Astrocyte of the spinal cord (primary cell): Measurements from ENCODE around the gene SIRT4.

Source experiments
- DNase-seq: peaks from one replicate; pipeline ENCODE4 v3.0.0; 2011; ENCODE audit warnings: low read depth, low spot score
- H3K4me3 ChIP-seq: 2 replicates; pipeline ENCODE4 v1.5.1; 2011; ENCODE audit warnings: low read depth, mild to moderate bottlenecking, low read length, moderate library complexity
- CTCF ChIP-seq: IDR thresholded peaks from 2 replicates; pipeline ENCODE4 v1.5.1; 2012; ENCODE audit warnings: low read depth, mild to moderate bottlenecking, low read length, inconsistent platforms
- in situ Hi-C: cut with HindIII; loops from 2 replicates; pipeline ENCODE4 v1.10.0; 2017; ENCODE audit warnings: low sequenced_read_pairs

Gene SIRT4

GRCh38 chr12:120284381-120284780 is 17.7 kb upstream of the SIRT4 start:
- DNase-seq: no peak
- in situ Hi-C loops: no loop called here
- no peak for TF ChIP-seq CTCF
- H3K4me3 ChIP-seq: no peak overlapping the region

- in situ Hi-C loops: no loop called here
- no peak for DNase-seq
- no peak for TF ChIP-seq CTCF
- H3K4me3 ChIP-seq: no peak overlapping the region
These were observed 15.2 kb upstream of the SIRT4 start for GRCh38 chr12:120286768-120287490.

GRCh38 chr12:120287491-120287890 is 14.6 kb upstream of the SIRT4 start:
- in situ Hi-C loops: no loop called here
- TF ChIP-seq CTCF: no peak
- DNase-seq: no peak

GRCh38 chr12:120290609-120291305 is 11.4 kb upstream of the SIRT4 start:
- no peak for TF ChIP-seq CTCF
- DNase-seq: no peak
- peak overlapping the region; percentile 26 for H3K4me3 ChIP-seq
- in situ Hi-C loops: no loop called here

More at GRCh38 chr12:120287491-120287890, 14.6 kb upstream of the SIRT4 start:
- no peak overlapping the region for H3K4me3 ChIP-seq

- DNase-seq: no peak
- in situ Hi-C loops: no loop called here
- peak overlapping the region; percentile 56 for H3K4me3 ChIP-seq
- no peak for TF ChIP-seq CTCF
These were observed 9.8 kb upstream of the SIRT4 start for GRCh38 chr12:120292411-120292660.

GRCh38 chr12:120292661-120293531 is 9.2 kb upstream of the SIRT4 start, which contains the start of gene RNU4-1:
RNU4-1 (minus strand) TSS chr12:120293237.
- TF ChIP-seq CTCF: no peak
- peak; percentile 97 for DNase-seq
- H3K4me3 ChIP-seq: peak within 1 kb of the TSS; percentile 56
- in situ Hi-C loops: no loop called here
